GM04504 (cell line): ENCODE results near the gene FSTL4.
"Not testable (repeated sequence)": the region's sequence is repeated elsewhere in the genome, so short reads cannot be mapped to it uniquely, and the experiment has no call there.

Experiments
- DNase-seq: peaks from one replicate; pipeline ENCODE4 v3.0.0-alpha.2; 2012; ENCODE audit warnings: low read depth

The FSTL4 gene

GRCh38 chr5:133552925-133553525 lies 59.3 kb downstream of the FSTL4 start:
- peak; percentile 4 for DNase-seq

DNA sequence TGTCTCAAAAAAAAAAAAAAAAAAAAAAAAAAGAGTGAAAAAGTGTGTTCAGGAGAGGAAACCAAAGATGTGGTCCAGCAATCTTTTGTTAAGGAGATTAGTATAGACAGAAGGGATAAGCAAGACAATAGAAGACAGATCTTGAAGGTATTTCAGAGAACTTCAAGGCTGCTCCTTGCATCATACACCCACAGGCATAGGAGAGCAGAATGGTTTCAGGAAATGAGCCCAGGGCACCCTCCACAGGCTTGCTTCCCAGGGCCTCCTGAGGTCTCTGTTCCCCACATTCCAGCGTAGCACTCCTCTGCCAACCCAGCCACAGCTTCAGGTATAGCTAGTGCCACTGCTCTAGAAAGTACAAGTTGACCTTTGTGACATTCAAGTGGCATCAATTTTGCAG lies 65.8 kb downstream of the FSTL4 start:
- no peak for DNase-seq

- no peak for DNase-seq
Observed at GRCh38 chr5:133544346-133544745, 68.0 kb downstream of the FSTL4 start.

- no peak for DNase-seq
Observed at GRCh38 chr5:133539818-133540217, 72.5 kb downstream of the FSTL4 start.

- DNase-seq, result no peak
Observed at GRCh38 chr5:133538718-133539117, 73.6 kb downstream of the FSTL4 start.

- not testable (repeated sequence) for DNase-seq
Observed at GRCh38 chr5:133535241-133535929, 77.0 kb downstream of the FSTL4 start.

- DNase-seq, result no peak
Observed at GRCh38 chr5:133534566-133534965, 77.8 kb downstream of the FSTL4 start.

GRCh38 chr5:133533541-133533940 lies 78.8 kb downstream of the FSTL4 start:
- DNase-seq, result no peak

DNA sequence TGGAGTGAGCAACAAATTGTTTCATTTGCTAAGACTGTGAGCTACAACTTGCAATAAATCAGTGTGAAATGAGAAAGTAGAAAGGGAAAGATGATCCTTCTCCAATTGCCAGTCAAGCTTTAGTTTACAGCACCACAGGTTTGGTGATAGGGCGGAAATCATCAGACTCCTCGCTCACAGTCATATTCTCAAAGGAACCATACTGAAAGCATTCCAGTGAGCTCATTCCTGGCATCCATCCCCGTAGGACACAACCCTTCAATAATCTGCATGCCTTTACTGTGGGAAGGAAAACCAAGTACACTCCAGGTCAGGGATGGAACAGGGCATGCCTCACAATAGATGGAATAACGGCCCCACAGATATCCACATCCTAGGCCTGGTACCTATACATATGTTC lies 80.7 kb downstream of the FSTL4 start:
- peak; percentile 10 for DNase-seq

DNA sequence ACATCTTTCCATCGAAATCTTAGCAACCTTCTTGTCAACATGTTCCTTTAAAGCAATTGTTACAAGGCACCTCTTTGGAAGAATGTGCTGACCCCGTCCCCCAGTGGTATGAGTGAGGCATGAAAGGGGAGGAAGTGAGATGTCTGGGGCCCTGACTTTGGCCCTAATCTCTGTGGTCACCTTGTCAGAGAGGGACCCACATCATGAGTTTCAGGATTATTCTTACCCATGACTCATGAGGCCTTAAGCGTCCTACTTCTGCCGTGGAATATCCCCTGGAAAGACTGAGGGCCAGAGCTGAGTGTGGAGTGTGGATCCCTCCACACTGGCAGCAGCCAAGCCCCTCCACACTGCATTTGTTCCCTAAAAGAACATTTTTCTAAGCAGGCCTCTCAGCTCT lies 81.2 kb downstream of the FSTL4 start:
- no peak for DNase-seq

DNA sequence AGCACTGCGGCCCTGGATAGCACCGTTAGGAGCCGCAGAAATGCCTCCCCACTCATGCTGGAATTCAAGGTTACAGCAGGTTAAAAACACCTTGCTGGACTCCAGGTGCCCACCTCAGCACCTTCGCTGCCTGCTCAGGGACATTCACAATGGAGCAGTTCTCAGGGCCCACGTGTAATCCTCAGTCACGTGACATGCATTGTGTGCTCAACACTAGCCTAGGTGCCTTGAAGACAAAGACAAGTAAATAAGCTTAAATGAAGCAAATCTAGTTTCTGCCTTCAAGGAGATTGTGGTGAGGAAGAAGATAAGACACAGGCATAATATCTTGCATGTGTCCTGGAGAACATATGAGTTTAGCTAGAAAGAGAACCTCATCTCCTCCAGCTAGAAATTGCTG lies 82.1 kb downstream of the FSTL4 start:
- no peak for DNase-seq

GRCh38 chr5:133528841-133529240 lies 83.5 kb downstream of the FSTL4 start:
- no peak for DNase-seq

DNA sequence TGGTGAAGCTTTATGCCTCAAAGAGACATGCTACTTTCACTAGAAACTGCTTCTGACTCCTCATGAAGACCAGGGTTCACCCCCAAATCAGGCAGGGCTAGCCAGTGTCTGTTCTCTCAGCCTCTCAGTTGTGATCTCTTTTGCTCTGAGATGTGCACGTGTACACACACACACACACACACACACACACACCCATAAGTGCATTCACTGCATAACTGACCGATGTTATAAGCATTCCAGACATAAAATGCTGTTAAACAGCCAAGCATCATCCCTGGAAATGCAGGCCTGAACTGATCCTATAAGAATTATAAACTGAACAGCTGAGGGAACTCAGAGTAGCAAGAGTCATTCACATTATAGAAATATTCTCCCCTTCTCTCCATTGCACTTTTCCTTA lies 85.0 kb downstream of the FSTL4 start:
- peak; percentile 3 for DNase-seq

GRCh38 chr5:133526368-133526767 lies 86.0 kb downstream of the FSTL4 start:
- DNase-seq, result no peak

GRCh38 chr5:133525126-133525525 lies 87.2 kb downstream of the FSTL4 start:
- no peak for DNase-seq

DNA sequence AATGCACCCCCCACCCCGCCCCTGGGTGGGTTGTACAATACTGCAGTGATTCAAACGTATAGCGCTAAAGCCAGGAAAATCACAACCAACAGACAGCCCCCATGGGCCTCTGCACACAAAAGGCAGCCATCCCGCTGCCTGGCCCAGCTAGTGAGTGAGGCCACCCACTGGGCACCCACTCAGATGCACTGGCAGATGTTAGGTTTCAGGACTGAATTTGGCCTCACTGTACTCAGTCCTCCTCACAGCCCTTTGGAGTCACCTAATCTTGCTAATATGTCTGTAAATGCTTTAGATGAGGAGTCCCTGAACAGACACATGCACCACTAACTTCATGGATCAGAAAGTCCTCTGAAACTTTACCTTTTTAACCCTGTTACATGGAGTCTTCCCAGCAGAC lies 87.7 kb downstream of the FSTL4 start:
- no peak for DNase-seq

DNA sequence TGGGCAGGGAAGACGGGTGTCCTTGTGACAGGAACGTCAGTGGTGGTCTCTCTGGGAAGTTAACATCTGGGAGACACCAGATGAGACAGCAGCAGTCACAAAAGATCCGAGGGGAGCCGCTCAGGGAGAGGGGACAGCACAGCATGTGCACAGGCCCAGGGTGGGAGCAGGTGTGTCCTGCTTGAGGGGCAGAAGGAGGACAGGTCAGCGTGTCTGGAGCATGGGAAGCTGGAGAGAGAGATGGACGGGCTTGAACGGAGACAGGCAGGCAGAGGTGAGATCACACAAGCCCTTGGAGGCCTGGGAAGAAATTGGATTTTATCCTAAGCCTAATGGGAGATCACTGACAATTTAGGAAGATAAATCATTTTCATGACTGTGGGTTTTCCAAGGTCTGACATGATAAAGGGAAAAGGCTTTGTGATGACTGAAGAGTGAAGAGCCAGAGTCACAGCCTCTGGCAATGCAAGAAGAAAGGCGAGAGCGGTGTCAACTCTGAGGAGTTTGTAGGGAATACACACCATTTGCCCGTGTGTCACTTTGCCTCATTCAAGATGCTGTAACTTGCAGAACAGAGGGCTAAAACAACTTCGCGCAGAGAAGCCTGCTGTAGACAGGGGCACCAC lies 88.3 kb downstream of the FSTL4 start:
- DNase-seq, result no peak

DNA sequence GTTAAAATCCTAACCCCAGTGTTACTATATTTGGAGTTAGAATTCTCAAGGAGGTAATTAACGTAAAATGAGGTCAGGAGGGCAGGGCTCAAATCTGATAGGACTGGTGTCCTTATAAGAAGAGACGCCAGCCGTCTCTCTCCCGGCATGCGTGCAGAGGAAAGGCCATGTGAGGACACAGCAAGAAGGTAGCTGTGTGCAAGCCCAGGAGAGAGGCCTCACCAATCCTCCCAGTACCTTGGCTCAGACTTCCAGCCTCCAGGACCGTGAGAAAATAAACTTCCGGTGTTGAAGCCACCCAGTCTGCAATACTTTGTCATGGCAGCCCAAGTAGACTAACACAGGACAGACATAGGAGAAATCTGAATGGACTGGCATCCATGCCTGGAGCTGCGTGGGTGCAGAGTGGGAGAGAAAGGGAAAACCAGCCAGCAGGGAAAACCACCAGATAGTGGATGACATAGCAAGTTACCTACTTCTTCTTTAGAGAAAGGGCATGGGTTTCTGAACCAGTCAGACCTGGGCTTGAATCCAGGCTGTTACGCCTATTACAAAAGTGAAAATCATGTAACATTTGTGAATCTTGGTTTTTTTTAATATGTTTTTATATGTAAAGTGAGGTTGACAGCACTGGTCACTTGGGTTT lies 89.2 kb downstream of the FSTL4 start:
- no peak for DNase-seq

- DNase-seq, result no peak
Observed at GRCh38 chr5:133521801-133522200, 90.5 kb downstream of the FSTL4 start.

DNA sequence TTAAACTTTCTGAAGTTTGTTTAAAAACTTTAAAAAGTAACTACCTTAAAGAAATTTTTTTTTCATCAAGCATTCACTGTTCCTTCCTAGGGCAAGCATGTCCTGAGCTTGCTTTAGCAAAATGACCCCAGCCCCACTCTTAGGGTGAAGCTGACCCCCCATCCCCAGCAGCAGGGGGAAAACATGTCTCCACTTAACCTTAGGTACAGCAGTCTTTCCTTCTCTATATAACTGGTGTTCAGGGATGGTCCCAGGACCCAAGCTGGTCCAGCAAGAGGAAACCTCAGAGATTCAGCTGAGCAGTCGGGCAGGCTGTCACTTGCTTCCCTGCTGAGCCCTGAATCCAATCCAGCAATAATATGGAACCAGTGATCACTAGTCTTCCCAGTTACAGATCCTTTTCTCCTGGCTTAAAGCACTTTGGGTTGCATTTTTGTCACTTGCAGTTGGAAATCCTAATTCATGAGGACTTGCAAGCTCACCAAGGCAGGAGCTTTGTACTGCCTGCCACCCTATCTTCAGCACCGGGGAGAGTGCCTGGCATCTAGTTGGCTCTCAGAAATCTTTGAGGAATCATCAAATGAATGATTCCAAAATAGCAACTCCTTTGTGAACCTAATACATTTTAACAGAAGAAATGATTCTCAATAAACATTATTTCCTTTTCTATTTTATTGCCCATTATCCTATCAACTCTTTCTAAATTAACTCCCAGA lies 91.2 kb downstream of the FSTL4 start:
- DNase-seq, result no peak

- no peak for DNase-seq
Observed at GRCh38 chr5:133520062-133520461, 92.3 kb downstream of the FSTL4 start.

GRCh38 chr5:133519191-133519590 lies 93.2 kb downstream of the FSTL4 start:
- no peak for DNase-seq
